Measurements from ENCODE around the gene EPS8L2. TPM values are rescaled to one million over a fixed set of nuclear protein-coding genes. Genes with fewer than 3 reads are reported as not detected.

The EPS8L2 gene
- total and polyA plus RNA-seq, 2 of the 13 experiments (the other 11 are each of a cell fraction or from before 2014, with no cell fraction given), result 89.3 to 416 TPM

DNA sequence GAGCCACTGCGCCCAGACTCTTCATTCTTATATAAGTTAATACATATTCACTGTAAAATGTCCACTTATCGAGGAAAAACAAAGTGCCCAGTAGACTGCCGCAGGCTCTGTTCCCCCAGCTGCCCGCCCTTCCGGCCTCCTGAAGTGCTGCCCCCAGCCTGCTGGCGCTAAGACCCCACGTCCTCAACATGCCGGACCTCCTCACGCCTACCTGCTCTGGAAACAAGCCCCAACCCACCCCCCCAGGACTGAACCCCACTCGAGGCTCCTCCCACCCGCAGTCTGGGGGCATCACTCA is 70.2 kb downstream of the EPS8L2 start:
- FAIRE-seq, result no peak
- H3K4me3 ChIP-seq (replicated peaks in 1 of 3; ENCODE audit: insufficient read depth in 1 of 3, low read depth in 2 of 3, low read length in 3 of 3), result peak overlapping the region; percentile 87 to 92 (median 90)
- no peaks in the 10 kb centered on the region for H3K27me3 ChIP-seq (ENCODE audit: control insufficient read depth in 1 of 2, insufficient read depth in 2 of 2, low read length in 2 of 2)
- in situ Hi-C loops (cut with HindIII; ENCODE audit: extremely low pct_ligation_motif_present, low pct_unique_long_range_greater_than_20kb), result no loop called here
- H4K20me1 ChIP-seq (ENCODE audit: insufficient read depth, low read length), result peaks cover 6% of the 10 kb centered on the region
- peaks cover 13 to 33% of the 10 kb centered on the region in 2 experiments; a peak in 4 of 5 replicates for H3K36me3 ChIP-seq (replicated peaks in 1 of 2; ENCODE audit: control insufficient read depth in 1 of 2, insufficient read depth in 2 of 2, low read length in 2 of 2)
- POLR2A ChIA-PET, result interaction anchor here (0.8 to 4.9 kb wide), 10 partner anchors 9 to 240 kb away, joined by 3 to 44 read pairs (median 6); partner anchors contain the start of genes PIDD1 and PNPLA2
- BruUV-seq (replicated peaks), result no TSS peak
- intact Hi-C loops (cut with micrococcal nuclease; ENCODE audit: unreplicated experiment), result loop anchor here (2.0 kb wide), 1 partner anchor 71 kb away; no protein-coding TSS in a partner anchor
- peaks cover 42% of the 10 kb centered on the region for H3K4me1 ChIP-seq (ENCODE audit: insufficient read depth, low read length)
- H3K9me3 ChIP-seq (ENCODE audit: low read length), result no peaks in the 10 kb centered on the region
- H3K27ac ChIP-seq (ENCODE audit: extremely low read length, insufficient read depth, low read length), result peak overlapping the region; percentile 75
- WGBS (ENCODE audit: low lambda C conversion rate), result 37% methylated on average over 11 of the region's 11 CpGs
- CTCF ChIA-PET (ENCODE audit: low intra/inter-chr PET ratio, low total read pairs), result no interaction called here
- H2AFZ ChIP-seq (ENCODE audit: low read length), result no peak overlapping the region
- no peak for DNase-seq (ENCODE audit: low spot score)
- H3K4me2 ChIP-seq (ENCODE audit: low read depth, low read length), result peak overlapping the region; percentile 98
- peak overlapping the region; percentile 78 for H3K9ac ChIP-seq (ENCODE audit: insufficient read depth, low read depth, low read length)
- 0 out of 2 replicates have a peak, but pooled peaks have one; percentile 3 for TF ChIP-seq KLF6 (CRISPR knock-in tag; IDR thresholded peaks at IDR 0.05)
- TF ChIP-seq POGZ (CRISPR knock-in tag; IDR thresholded peaks at IDR 0.05), result 0 out of 2 replicates have a peak, but pooled peaks have one; percentile 18
- no peak for TF ChIP-seq ZNF138 (CRISPR knock-in tag; IDR thresholded peaks at IDR 0.05; ENCODE audit: low read depth)
- no peak for TF ChIP-seq ZNF644 (CRISPR knock-in tag; IDR thresholded peaks at IDR 0.05; ENCODE audit: low read depth)
- TF ChIP-seq RBAK (CRISPR knock-in tag; IDR thresholded peaks at IDR 0.05), result no peak
- H3K79me2 ChIP-seq (ENCODE audit: insufficient read depth, low read length), result peaks cover 32% of the 10 kb centered on the region
- ATAC-seq, result no peak

DNA sequence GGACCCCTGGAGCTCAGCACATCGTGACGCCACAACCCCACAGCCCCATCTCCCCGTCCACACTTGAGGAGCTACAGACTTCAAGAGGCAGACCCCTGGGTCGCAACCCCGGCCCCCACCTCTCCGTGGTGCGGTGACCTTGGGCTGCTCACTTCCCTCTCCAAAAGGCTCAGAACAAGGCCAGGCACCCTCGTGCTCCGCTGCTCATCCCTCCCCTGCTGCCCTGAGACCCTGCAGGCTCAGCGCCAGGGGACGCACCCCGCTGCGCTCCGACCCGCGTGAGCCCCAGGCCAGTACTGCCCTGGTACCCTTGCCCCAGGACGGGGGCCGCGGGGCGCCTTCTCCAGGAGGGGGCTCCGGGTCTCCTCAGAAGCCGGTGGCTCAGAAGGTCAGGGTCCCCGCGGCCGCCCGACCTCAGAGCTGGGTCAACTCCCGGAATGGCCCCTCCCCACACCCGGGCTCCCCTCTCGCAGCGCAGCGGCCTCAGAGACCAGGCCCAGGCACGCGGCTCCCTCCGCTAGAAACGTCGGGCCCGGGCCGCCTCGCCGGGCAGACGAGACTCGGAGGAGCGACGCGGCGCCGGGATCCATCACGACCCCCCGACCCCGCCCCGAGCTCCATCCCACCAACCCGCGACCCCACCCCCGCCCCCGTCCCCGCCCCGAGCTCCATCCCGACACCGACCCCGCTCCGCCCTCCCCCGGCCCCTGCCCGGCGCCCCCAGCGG is 70.7 kb downstream of the EPS8L2 start:
- Histone ChIP-seq H3K4me3 (replicated peaks in 1 of 3; ENCODE audit: insufficient read depth in 1 of 3, low read depth in 2 of 3, low read length in 3 of 3) (peak overlapping the region; percentile 87 to 92 (median 90)), H3K36me3 (replicated peaks in 1 of 2; ENCODE audit: control insufficient read depth in 1 of 2, insufficient read depth in 2 of 2, low read length in 2 of 2) (peaks cover 11 to 28% of the 10 kb centered on the region in 2 experiments; a peak in 4 of 5 replicates), H3K4me2 (ENCODE audit: low read depth, low read length) (peak overlapping the region; percentile 98), H3K9ac (ENCODE audit: insufficient read depth, low read depth, low read length) (peak overlapping the region; percentile 78), H3K4me1 (ENCODE audit: insufficient read depth, low read length) (peaks cover 41% of the 10 kb centered on the region), H3K27me3 (ENCODE audit: control insufficient read depth in 1 of 2, insufficient read depth in 2 of 2, low read length in 2 of 2) (no peaks in the 10 kb centered on the region), H3K27ac (ENCODE audit: extremely low read length, insufficient read depth, low read length) (peak overlapping the region; percentile 75), H3K9me3 (ENCODE audit: low read length) (no peaks in the 10 kb centered on the region), H2AFZ (ENCODE audit: low read length) (no peak overlapping the region), H4K20me1 (ENCODE audit: insufficient read depth, low read length) (peaks cover 6% of the 10 kb centered on the region), H3K79me2 (ENCODE audit: insufficient read depth, low read length) (peaks cover 32% of the 10 kb centered on the region)
- ChIA-PET POLR2A (interaction anchor here (0.6 to 4.9 kb wide), 16 partner anchors 9 to 270 kb away, joined by 3 to 44 read pairs (median 4); partner anchors contain the start of genes PIDD1, PNPLA2 and TALDO1), CTCF (ENCODE audit: low intra/inter-chr PET ratio, low total read pairs) (no interaction called here)
- in situ Hi-C loops (cut with HindIII; ENCODE audit: extremely low pct_ligation_motif_present, low pct_unique_long_range_greater_than_20kb) (no loop called here), intact Hi-C loops (cut with micrococcal nuclease; ENCODE audit: unreplicated experiment) (loop anchor here (2.0 kb wide), 1 partner anchor 72 kb away; no protein-coding TSS in a partner anchor)
- DNase-seq (ENCODE audit: low spot score) (no peak), ATAC-seq (peak; percentile 56), FAIRE-seq (no peak)
- 0% methylated on average over 3 of the region's 65 CpGs for WGBS (ENCODE audit: low lambda C conversion rate)
- BruUV-seq (replicated peaks), result TSS peak; percentile 68
- TF ChIP-seq SMARCC2 (IDR thresholded peaks at IDR 0.05) (no peak), ZNF547 (CRISPR knock-in tag; IDR thresholded peaks at IDR 0.05) (no peak), ZBTB21 (CRISPR knock-in tag; IDR thresholded peaks at IDR 0.05) (no peak)
- TF ChIP-seq, protein P1, sequence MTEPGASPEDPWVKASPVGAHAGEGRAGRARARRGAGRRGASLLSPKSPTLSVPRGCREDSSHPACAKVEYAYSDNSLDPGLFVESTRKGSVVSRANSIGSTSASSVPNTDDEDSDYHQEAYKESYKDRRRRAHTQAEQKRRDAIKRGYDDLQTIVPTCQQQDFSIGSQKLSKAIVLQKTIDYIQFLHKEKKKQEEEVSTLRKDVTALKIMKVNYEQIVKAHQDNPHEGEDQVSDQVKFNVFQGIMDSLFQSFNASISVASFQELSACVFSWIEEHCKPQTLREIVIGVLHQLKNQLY (CRISPR knock-in tag; IDR thresholded peaks at IDR 0.05), result no peak
- TF ChIP-seq, protein P2, sequence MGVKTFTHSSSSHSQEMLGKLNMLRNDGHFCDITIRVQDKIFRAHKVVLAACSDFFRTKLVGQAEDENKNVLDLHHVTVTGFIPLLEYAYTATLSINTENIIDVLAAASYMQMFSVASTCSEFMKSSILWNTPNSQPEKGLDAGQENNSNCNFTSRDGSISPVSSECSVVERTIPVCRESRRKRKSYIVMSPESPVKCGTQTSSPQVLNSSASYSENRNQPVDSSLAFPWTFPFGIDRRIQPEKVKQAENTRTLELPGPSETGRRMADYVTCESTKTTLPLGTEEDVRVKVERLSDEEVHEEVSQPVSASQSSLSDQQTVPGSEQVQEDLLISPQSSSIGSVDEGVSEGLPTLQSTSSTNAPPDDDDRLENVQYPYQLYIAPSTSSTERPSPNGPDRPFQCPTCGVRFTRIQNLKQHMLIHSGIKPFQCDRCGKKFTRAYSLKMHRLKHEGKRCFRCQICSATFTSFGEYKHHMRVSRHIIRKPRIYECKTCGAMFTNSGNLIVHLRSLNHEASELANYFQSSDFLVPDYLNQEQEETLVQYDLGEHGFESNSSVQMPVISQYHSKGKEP (CRISPR knock-in tag; IDR thresholded peaks at IDR 0.05), result no peak
- TF ChIP-seq, protein P3, sequence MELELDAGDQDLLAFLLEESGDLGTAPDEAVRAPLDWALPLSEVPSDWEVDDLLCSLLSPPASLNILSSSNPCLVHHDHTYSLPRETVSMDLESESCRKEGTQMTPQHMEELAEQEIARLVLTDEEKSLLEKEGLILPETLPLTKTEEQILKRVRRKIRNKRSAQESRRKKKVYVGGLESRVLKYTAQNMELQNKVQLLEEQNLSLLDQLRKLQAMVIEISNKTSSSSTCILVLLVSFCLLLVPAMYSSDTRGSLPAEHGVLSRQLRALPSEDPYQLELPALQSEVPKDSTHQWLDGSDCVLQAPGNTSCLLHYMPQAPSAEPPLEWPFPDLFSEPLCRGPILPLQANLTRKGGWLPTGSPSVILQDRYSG (CRISPR knock-in tag; IDR thresholded peaks at IDR 0.05), result no peak
- TF ChIP-seq, protein P4, sequence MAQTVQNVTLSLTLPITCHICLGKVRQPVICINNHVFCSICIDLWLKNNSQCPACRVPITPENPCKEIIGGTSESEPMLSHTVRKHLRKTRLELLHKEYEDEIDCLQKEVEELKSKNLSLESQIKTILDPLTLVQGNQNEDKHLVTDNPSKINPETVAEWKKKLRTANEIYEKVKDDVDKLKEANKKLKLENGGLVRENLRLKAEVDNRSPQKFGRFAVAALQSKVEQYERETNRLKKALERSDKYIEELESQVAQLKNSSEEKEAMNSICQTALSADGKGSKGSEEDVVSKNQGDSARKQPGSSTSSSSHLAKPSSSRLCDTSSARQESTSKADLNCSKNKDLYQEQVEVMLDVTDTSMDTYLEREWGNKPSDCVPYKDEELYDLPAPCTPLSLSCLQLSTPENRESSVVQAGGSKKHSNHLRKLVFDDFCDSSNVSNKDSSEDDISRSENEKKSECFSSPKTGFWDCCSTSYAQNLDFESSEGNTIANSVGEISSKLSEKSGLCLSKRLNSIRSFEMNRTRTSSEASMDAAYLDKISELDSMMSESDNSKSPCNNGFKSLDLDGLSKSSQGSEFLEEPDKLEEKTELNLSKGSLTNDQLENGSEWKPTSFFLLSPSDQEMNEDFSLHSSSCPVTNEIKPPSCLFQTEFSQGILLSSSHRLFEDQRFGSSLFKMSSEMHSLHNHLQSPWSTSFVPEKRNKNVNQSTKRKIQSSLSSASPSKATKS (CRISPR knock-in tag; IDR thresholded peaks at IDR 0.05), result no peak

Measured in HepG2 (cell line).